GM19328 (cell line): Measurements from ENCODE around the gene IRF5.
A peak's percentile ranks its signal among the peaks of the same experiment; 100 is the strongest.
"Not testable (repeated sequence)": the region's sequence is repeated elsewhere in the genome, so short reads cannot be mapped to it uniquely, and the experiment has no call there.

Experiments used
- ATAC-seq: cut with Tn5 transposase; IDR thresholded peaks from one replicate; pipeline ENCODE4 v1.9.1; 2021; ENCODE audit warnings: mild to moderate bottlenecking, moderate library complexity; ENCODE audit not compliant: unreplicated experiment

The IRF5 gene

GRCh38 chr7:128937271-128937646 lies 468 bp upstream of the IRF5 start:
- no peak for ATAC-seq

- no peak for ATAC-seq
These were observed 882 bp downstream of the IRF5 start for GRCh38 chr7:128938544-128939074.

GRCh38 chr7:128939075-128939860 lies 1.5 kb downstream of the IRF5 start:
- ATAC-seq: no peak

- peak; percentile 22 for ATAC-seq
These were observed 2.2 kb downstream of the IRF5 start for GRCh38 chr7:128939861-128940410.

GRCh38 chr7:128940494-128941322 lies 3.0 kb downstream of the IRF5 start:
- ATAC-seq: peak; percentile 46

- no peak for ATAC-seq
These were observed 3.7 kb downstream of the IRF5 start for GRCh38 chr7:128941323-128941890.

- ATAC-seq: no peak
These were observed 4.3 kb downstream of the IRF5 start for GRCh38 chr7:128941946-128942526.

- ATAC-seq: not testable (repeated sequence)
These were observed 5.5 kb downstream of the IRF5 start for GRCh38 chr7:128943251-128943650.

GRCh38 chr7:128944487-128945236 lies 6.9 kb downstream of the IRF5 start:
- no peak for ATAC-seq

- no peak for ATAC-seq
These were observed 8.1 kb downstream of the IRF5 start for GRCh38 chr7:128945668-128946366.

- ATAC-seq: no peak
These were observed 9.5 kb downstream of the IRF5 start for GRCh38 chr7:128946936-128947830.

- no peak for ATAC-seq
These were observed 10.1 kb downstream of the IRF5 start for GRCh38 chr7:128947854-128948253.

GRCh38 chr7:128948312-128948973 lies 10.7 kb downstream of the IRF5 start:
- no peak for ATAC-seq

GRCh38 chr7:128948976-128949760 lies 11.4 kb downstream of the IRF5 start:
- no peak for ATAC-seq

GRCh38 chr7:128951296-128951695 lies 13.6 kb downstream of the IRF5 start:
- ATAC-seq: no peak

- no peak for ATAC-seq
These were observed 16.4 kb downstream of the IRF5 start for GRCh38 chr7:128954150-128954549.
